HG03064 (cell line): ENCODE data around the gene TMCC3.
A peak's percentile ranks its signal among the peaks of the same experiment; 100 is the strongest.
"Not testable (repeated sequence)": the region's sequence is repeated elsewhere in the genome, so short reads cannot be mapped to it uniquely, and the experiment has no call there.

Experiments used
- ATAC-seq: cut with Tn5 transposase; IDR thresholded peaks from one replicate; pipeline ENCODE4 v1.9.1; 2021; ENCODE audit warnings: low read depth; ENCODE audit not compliant: unreplicated experiment

Gene TMCC3

DNA sequence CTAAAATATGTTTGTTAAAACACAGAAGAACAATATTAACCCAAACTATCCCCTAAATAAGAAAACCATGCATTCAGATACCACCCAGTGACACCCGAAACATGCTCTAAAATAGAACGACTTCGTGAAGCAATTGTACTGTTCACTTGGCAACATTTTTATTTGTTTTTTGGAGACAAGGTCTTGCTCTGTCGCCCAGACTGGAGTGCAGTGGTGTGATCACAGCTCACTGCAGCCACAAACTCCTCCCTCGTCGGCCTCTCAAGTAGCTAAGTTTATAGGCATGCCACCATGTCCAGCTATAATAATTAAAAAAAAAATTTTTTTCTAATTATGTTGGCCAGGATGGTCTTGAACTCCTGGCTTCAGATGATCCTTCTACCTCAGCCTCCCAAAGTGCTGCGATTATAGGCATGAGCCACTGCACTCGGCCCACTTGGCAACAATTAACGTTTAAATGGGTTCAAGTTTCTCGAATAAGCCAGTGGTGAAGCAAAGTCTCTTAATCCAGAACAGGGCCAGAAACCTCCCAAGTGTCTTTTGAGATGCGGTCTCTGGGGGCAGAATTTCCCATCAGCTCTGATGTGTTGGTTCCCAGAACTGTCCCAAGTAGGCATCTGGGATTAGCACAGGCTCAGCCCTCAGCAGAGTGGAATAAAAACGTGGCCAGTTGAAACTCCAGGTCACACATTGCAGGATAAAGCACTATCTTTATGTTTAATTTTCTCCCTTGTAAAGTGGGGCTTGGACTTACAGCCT is 74.5 kb downstream of the TMCC3 start:
- ATAC-seq, result no peak

GRCh38 chr12:94575024-94575423 is 75.3 kb downstream of the TMCC3 start:
- no peak for ATAC-seq

DNA sequence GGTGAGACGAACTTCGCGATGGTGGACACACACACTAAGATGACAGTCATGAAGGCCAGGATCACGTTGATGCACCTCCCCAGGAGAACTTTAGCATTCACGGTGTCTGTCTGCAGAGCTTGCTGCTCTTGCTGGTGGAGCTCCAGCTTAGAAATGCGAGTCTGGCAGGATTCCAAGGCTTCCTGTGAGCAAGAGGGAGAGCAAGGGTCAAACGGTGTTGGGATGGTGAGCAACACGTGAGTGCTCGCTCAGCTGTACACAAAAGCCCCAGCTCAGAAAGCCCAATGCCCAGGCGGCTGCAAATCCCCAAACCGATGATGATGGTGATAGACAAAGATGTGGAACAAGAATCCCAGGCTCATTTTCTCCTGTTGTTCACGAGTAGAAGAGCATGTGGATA is 78.8 kb downstream of the TMCC3 start:
- ATAC-seq, result no peak

DNA sequence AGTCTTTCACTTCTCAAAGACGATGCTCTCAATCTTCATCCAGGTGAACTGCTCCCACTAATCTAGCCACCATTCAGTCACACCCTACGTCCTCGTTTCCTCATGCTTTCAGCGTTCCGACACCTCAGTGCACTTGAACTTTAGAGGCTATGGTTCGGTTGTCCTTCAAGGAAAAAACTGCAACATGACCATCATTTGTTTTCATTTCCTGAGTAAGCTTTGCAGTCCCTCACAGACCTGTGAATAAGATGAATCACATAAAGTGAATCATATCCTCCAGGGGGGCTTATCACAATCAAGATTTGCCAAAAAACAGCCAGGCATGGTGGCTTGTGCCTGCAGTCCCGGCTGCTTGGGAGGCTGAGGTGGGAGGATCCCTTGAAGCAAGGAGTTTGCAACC is 80.2 kb downstream of the TMCC3 start:
- no peak for ATAC-seq

GRCh38 chr12:94567761-94568160 is 82.6 kb downstream of the TMCC3 start:
- ATAC-seq, result no peak

- no peak for ATAC-seq
Observed at GRCh38 chr12:94566345-94566744, 84.0 kb downstream of the TMCC3 start.

GRCh38 chr12:94565683-94566082 is 84.7 kb downstream of the TMCC3 start:
- no peak for ATAC-seq

GRCh38 chr12:94563286-94563685 is 87.1 kb downstream of the TMCC3 start:
- ATAC-seq, result no peak

DNA sequence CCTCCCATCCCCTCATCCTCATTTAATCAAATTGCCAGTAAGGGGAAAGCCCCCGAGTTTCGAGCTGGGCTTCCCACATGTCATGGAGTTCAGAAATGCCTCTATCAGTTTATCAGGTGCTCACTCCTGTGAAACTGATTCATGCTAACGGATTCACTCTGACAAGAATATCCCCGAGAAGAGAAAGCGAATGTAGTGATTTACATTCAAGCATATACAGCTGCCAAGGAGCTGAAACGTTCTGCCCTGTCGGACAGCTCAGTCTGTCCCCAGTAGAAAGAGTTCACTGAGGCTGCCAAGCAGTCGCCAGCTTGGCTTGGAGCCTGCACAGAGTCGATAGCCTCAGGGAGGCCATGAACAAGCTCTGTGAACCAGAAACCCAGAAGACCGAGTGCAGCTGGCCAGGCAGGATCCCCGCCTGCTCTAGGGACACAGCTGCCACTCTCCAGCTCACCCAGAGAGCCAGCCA is 88.4 kb downstream of the TMCC3 start:
- ATAC-seq, result peak; percentile 86

DNA sequence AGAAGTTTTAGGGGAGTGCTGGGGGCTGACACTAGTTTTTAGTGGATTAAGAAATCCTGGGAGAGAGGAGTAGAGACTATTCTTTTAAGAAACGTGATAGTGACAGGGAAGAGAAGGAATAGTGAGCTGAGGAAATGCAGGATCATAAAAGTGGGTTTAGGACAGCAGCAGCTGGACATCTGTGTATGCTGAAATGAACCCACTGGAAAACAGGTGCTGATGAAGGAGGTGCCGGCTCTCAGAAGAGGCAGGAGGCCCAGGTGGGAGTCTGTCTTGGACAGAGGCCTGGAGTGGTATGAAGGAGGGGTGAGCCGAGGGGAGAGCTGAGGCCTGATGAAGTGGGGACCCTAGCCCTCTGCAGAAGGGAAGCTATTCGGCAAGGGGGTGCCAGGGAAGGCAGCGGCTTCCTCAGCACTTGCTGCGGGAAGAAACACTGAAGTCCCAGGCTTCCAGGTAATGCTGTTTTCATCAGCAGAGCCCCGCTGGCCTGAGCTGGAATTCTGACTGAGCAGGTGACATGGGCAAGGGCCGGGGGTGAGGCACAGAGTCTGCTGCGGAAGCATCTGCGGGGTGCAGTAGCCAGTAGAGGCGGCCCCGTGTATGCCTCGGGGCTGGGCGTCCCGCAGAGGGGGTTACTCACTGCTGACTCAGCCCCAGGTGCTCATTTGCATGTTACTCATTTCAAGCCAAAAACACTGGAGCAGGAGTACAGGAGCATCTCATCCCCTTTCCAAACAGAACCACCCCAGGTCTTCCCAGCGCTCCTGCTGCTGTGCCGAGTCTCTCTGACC is 89.7 kb downstream of the TMCC3 start:
- peak; percentile 48 for ATAC-seq

DNA sequence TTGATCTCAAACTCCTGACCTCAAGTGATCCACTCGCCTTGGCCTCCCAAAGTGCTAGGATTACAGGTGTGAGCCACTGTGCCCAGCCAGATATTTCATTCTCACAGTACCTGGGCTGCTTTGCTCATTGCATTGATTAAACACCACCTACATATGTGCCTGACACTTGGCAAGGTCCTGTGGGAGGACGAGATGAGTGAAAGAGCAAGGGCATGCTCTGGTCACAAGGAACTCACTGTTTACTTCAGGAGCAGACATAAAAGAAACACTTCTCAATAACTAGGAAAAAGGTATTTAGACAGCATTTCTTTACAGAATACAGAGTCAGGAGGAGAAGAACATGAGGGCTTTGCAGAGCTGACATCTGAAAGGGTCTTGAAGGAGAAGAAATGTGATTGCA is 91.7 kb downstream of the TMCC3 start:
- no peak for ATAC-seq

DNA sequence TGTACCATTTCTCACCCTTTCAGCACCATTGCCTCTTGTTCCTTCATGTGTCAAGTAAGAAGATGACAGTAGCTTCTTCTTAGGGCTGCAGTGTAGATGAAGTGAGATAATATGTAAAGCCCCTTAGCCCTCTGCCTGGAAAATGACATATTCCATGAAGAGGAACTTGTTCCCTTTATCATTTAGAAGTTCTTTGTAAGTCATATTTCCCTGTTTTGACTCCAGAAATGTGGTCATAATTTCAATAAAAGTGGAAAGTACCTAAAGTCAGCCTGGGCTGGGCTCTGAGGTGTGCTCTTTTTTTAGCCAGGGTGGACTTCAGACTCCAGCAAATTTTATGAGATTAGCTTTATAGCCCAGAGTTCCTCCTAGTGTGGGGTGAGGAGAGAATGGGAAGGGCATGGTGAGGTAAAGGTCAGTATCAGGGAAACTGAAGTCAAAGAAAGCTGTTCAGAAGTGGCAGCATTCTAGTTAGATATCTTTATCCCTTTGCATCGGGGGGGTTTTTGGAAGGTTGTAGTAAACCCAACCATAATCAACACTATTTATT is 92.5 kb downstream of the TMCC3 start:
- ATAC-seq, result no peak

- no peak for ATAC-seq
Observed at GRCh38 chr12:94555687-94556086, 94.7 kb downstream of the TMCC3 start.

DNA sequence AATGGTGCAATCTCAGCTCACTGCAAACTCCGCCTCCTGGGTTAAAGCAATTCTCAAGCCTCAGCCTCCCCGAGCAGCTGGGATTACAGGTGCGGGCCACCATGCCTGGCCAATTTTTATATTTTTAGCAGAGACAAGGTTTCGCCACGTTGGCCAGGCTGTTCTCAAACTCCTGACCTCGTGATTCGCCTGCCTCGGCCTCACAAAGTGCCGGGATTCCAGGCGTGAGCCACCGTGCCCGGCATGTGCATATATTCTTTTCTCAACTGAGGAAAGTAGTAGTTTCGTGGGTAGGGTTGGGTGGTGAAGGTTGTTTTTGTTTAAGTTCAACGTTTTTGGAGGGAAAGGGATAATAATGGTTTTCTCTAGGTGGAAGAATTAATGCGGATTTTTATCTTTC is 96.5 kb downstream of the TMCC3 start:
- no peak for ATAC-seq

DNA sequence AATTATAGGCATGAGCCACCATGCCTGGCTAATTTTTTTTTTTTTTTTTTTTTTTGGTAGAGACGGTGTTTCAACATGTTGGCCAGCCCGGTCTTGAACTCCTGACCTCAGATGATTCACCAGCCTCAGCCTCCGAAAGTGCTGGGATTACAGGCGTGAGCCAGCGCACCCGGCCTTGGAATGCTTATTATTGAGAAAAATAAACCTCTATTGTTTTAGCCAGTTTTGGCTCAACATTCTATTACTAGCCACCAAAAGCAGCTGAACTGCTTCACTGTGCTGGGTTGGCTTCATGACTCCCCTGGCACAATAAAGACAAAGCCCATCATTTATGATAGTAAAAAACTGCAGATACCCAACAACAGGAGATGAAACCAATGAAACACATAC is 97.2 kb downstream of the TMCC3 start:
- ATAC-seq, result no peak

DNA sequence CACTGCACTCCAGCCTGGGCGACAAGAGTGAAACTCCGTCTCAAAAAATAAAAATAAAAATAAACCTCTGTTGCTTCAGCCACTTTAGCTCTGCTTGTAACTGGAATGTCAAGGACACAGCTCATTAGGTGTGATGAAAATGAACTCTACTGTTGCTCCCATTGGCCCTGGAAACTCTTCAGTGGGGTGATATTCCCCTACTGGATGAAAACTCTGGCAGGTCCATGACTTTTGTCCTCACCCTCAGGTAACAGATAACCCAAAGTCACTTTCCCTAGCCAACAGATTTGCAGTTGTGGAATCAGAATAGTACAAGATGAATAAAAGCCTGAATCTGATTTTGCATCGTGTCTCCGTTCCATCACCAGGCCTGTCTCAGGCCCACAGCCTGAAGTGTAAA is 98.5 kb downstream of the TMCC3 start:
- no peak for ATAC-seq

- no peak for ATAC-seq
Observed at GRCh38 chr12:94550964-94551363, 99.4 kb downstream of the TMCC3 start.

DNA sequence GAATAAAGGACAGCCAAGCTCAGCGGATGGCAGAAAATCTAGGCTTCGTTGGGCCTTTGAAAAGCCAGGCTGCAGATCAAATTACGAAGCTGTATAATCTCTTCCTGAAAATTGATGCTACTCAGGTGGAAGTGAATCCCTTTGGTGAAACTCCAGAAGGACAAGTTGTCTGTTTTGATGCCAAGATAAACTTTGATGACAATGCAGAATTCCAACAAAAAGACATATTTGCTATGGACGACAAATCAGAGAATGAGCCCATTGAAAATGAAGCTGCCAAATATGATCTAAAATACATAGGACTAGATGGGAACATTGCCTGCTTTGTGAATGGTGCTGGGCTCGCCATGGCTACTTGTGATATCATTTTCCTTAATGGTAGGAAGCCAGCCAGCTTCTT is 101.5 kb downstream of the TMCC3 start:
- ATAC-seq, result not testable (repeated sequence)

DNA sequence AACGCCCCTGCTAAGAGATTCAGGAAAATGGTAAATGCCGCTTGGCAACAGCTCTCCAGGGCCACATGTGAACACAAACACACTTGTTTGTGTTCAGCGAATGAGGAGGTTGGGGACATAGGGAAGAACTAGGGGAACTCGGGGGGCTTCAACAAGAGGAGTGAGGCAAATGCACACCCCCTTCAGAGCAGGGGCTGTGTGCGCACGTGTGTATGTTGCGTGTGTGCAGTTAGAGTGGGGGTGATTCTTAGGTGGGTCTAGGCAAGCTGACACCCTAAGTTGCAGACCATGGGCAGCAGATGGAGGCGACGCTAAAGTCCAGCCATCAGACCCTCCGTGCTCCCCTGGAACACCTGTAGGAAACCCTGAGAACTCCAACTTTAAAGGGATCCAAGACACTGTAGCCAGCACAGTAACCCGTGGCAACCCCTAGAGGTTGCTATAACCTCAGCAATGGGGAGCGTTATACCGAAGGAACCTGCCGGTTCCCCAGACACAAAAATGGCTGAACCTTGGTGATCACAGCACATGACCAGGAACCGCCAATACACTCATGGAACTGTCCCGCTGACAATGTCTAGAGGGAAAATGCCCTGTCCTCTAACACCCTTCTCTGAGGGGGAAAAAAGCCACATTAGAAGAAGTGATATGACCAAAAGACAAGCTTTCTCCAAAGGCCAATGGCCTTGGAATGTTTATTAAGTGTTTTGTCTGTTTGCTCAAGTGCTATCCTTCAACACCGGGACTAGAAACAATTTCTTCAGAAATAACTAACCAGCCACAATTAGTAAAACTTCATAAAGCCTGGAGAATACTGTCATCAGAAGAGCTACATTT is 104.2 kb downstream of the TMCC3 start:
- ATAC-seq, result no peak

- no peak for ATAC-seq
Observed at GRCh38 chr12:94544355-94544754, 106.0 kb downstream of the TMCC3 start.

DNA sequence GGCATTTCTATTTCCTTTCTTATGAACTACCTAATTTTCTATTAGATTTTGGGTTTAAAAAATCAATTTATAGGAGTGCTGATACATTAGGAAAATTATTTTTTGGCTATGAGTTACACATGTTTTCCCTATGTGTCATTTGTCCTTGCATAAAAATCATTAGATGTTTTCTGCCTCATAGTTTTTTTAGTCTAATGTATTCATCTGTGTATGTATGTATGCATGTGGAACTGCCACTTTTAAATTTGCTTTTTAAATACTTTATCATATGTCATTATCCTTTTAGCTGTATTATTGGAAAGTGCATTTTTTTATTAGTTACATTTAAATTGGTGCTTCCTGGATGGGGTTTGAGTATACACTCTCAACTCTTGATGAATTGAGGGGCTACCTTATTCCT is 112.0 kb downstream of the TMCC3 start:
- ATAC-seq, result no peak
